Measurements from ENCODE around the gene ABTB2.

The ABTB2 gene

GRCh38 chr11:34139346-34139745, 218.5 kb downstream of the ABTB2 start:
- DNase-seq = no peak

GRCh38 chr11:34136420-34136819, 221.4 kb downstream of the ABTB2 start:
- DNase-seq = no peak

GRCh38 chr11:34135439-34135838, 222.4 kb downstream of the ABTB2 start:
- DNase-seq = no peak

- DNase-seq = no peak
These were observed 223.0 kb downstream of the ABTB2 start for GRCh38 chr11:34134765-34135164.

- DNase-seq = no peak
These were observed 225.4 kb downstream of the ABTB2 start for GRCh38 chr11:34132261-34132965.

GRCh38 chr11:34128824-34129223, 229.0 kb downstream of the ABTB2 start:
- DNase-seq = no peak

GRCh38 chr11:34126959-34127848, 230.6 kb downstream of the ABTB2 start:
- no peak for DNase-seq

GRCh38 chr11:34124885-34125668, 232.7 kb downstream of the ABTB2 start:
- DNase-seq = no peak

- DNase-seq = no peak
These were observed 237.2 kb downstream of the ABTB2 start for GRCh38 chr11:34120651-34121050.

GRCh38 chr11:34114471-34114870, 243.3 kb downstream of the ABTB2 start:
- DNase-seq = no peak

- DNase-seq = no peak
These were observed 243.8 kb downstream of the ABTB2 start for GRCh38 chr11:34114014-34114413.

GRCh38 chr11:34111722-34112270, 246.0 kb downstream of the ABTB2 start:
- no peak for DNase-seq

GRCh38 chr11:34105957-34106504, 251.8 kb downstream of the ABTB2 start:
- DNase-seq = no peak

GRCh38 chr11:34105079-34105956, 252.5 kb downstream of the ABTB2 start, which contains the start of gene NAT10:
Gene NAT10 (plus strand): TSS chr11:34105629. CDS start chr11:34108226, 2,597 bp downstream.
- DNase-seq = peak; percentile 98

- DNase-seq = no peak
These were observed 253.1 kb downstream of the ABTB2 start for GRCh38 chr11:34104680-34105078.

All from activated CD4-positive, alpha-beta T cell treated with anti-CD3 and anti-CD28 coated beads for 48 hours (primary cell).